Activated naive CD8-positive, alpha-beta T cell (primary cell): ENCODE measurements around the gene DCST1.
"Not testable (repeated sequence)": the region's sequence is repeated elsewhere in the genome, so short reads cannot be mapped to it uniquely, and the experiment has no call there.

Experiments
- H3K27ac Mint-ChIP-seq: one replicate; pipeline ENCODE4 v1.8.0; 2021; ENCODE audit warnings: mixed read lengths
- H3K27me3 Mint-ChIP-seq: one replicate; pipeline ENCODE4 v1.8.0; 2021; ENCODE audit warnings: mixed read lengths
- H3K36me3 Mint-ChIP-seq: one replicate; pipeline ENCODE4 v1.8.0; 2021; ENCODE audit warnings: mixed read lengths
- H3K4me1 Mint-ChIP-seq: one replicate; pipeline ENCODE4 v1.8.0; 2021; ENCODE audit warnings: low read depth, mixed read lengths
- H3K4me3 Mint-ChIP-seq: one replicate; pipeline ENCODE4 v1.8.0; 2021; ENCODE audit warnings: mild to moderate bottlenecking, mixed read lengths
- H3K9me3 Mint-ChIP-seq: one replicate; pipeline ENCODE4 v1.8.0; 2021; ENCODE audit warnings: low read depth, mixed read lengths

DCST1 gene, protein sequence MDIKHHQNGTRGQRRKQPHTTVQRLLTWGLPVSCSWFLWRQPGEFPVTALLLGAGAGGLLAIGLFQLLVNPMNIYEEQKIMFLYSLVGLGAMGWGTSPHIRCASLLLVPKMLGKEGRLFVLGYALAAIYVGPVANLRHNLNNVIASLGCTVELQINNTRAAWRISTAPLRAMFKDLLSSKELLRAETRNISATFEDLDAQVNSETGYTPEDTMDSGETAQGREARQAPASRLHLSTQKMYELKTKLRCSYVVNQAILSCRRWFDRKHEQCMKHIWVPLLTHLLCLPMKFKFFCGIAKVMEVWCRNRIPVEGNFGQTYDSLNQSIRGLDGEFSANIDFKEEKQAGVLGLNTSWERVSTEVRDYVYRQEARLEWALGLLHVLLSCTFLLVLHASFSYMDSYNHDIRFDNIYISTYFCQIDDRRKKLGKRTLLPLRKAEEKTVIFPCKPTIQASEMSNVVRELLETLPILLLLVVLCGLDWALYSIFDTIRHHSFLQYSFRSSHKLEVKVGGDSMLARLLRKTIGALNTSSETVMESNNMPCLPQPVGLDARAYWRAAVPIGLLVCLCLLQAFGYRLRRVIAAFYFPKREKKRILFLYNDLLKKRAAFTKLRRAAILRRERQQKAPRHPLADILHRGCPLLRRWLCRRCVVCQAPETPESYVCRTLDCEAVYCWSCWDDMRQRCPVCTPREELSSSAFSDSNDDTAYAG

DNA sequence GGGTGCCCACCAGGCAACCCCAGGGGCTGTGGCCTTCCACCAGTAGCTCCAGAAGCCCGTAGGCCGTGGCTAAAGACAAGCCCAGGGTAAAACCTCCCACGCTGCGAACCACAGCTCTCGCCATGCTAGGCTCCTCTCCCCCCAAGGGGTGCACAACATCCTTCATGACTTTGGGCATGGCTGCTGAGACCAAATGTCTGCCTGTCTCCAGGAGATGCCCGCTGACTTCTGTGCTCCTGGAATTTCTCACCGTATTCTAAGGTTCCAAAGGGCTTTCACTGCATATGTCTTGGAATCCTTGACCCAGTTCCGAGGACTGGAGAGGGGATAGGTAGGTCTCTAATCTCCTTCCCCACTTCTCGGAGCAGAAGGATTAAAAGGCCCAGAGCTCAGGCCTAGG is at the start of gene DCST1, which contains the start of gene DCST2:
TSS of gene DCST1 (plus strand) at position 301 of the 400 bp plus-strand sequence. CDS start 213 bp downstream, outside the sequence.
TSS of gene DCST2 (minus strand) at position 258 of the 400 bp plus-strand sequence. CDS start at position 178, 80 bp downstream.
- Mint-ChIP-seq H3K4me1 (no peaks in the 10 kb centered on the region), H3K9me3 (no peaks in the 10 kb centered on the region), H3K4me3 (no peak within 1 kb of the TSS), H3K36me3 (no peaks in the 10 kb centered on the region), H3K27me3 (no peaks in the 10 kb centered on the region), H3K27ac (no peak within 1 kb of the TSS)

DNA sequence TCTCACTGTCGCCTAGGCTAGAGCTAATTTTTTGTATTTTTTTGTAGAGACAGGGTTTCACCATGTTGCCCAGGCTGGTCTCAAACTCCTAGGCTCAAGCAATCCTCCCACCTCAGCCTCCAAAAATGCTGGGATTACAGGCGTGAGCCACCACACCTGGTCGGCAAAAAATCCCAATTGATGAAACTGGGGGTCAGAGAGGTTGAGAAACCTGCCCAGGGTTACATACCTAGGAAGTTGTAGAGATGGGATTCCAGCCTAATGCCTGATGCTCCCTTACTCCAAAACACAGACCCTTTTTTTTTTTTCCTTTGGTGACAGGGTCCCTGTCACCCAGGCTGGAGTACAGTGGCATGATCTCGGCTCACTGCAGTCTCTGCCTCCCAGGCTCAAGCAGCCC is 46.9 kb upstream of the DCST1 start:
- not testable (repeated sequence) for H3K27me3 Mint-ChIP-seq, H3K9me3 Mint-ChIP-seq, H3K4me3 Mint-ChIP-seq, H3K36me3 Mint-ChIP-seq, H3K27ac Mint-ChIP-seq
- H3K4me1 Mint-ChIP-seq = peaks cover 26% of the 10 kb centered on the region

DNA sequence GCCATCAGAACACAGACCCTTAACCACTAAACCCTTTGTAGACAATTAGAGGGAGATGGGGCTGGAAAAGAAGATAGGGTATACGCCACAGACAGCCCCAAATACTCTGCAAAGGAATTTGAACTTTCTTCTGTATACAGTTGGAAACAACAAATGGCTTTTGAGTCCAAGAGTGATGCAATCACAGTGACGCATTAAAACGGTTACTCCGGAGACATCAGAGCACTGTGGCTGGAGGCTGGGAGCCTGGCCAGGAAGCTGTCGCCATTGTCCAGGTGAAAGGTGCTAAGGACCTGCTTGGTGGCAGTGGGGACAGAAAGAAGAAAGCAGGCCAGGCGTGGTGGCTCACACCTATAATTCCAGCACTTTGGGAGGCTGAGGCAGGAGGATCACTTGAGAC is 46.3 kb upstream of the DCST1 start:
- no peak overlapping the region for H3K27ac Mint-ChIP-seq
- H3K4me1 Mint-ChIP-seq = peaks cover 26% of the 10 kb centered on the region

DNA sequence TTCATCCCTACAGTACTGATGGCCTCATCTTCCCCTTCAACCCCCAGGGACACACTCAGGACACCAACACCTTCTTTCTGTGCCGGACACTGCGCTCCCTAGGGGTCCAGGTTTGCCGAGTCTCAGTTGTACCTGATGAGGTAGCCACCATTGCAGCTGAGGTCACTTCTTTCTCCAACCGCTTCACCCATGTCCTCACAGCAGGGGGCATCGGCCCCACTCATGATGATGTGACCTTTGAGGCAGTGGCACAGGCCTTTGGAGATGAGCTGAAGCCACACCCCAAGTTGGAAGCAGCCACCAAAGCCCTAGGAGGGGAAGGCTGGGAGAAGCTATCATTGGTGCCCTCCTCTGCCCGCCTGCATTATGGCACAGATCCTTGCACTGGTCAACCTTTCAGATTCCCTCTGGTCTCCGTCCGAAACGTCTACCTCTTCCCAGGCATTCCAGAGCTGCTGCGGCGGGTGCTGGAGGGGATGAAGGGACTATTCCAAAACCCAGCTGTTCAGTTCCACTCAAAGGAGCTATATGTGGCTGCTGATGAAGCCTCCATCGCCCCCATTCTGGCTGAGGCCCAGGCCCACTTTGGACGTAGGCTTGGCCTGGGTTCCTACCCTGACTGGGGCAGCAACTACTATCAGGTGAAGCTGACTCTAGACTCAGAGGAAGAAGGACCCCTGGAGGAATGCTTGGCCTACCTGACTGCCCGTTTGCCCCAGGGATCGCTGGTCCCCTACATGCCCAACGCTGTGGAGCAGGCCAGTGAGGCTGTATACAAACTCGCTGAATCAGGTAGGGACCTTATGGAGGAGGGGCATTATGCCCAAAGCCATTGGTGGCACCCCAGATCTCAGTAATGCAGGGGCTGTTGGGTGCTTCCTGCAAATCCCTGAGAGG is 45.3 kb upstream of the DCST1 start:
- no peak overlapping the region for H3K4me3 Mint-ChIP-seq

More for the DNA sequence above, 46.3 kb upstream of the DCST1 start:
- H3K9me3 Mint-ChIP-seq = no peaks in the 10 kb centered on the region
- no peak overlapping the region for H3K4me3 Mint-ChIP-seq
- peaks cover 3% of the 10 kb centered on the region for H3K36me3 Mint-ChIP-seq
- no peaks in the 10 kb centered on the region for H3K27me3 Mint-ChIP-seq

DNA sequence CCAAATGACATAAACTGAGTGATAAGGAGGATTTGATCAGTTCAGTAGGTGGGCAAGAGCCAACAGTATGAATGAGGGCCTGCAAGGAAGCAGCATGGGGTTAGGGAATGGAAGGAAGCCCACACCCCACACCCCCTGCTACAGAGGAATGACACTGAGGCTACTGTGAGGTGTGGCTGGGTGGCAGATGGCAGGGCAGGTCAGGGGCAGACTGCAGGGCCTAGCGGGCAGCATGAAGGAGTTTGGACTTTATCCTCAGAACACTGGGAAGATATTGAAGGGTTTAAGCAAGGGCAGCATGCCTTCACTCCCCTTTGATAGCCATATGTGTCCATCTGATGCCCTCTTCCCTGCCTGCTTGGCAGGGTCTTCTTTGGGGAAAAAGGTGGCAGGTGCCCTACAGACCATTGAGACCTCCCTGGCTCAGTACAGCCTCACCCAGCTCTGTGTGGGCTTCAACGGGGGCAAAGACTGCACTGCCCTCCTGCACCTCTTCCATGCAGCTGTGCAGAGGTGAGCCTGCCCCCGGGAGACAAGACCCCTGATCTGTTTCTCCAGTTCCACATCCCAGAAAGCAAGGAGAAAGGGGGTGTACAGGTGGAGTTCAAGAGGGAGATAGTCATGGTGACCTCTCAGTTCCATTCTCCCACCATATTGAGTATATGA is 44.3 kb upstream of the DCST1 start:
- Mint-ChIP-seq H3K27me3 (no peaks in the 10 kb centered on the region), H3K9me3 (no peaks in the 10 kb centered on the region), H3K4me1 (peaks cover 20% of the 10 kb centered on the region), H3K36me3 (peaks cover 3% of the 10 kb centered on the region), H3K4me3 (no peak overlapping the region), H3K27ac (no peak overlapping the region)

More for the DNA sequence above, 45.3 kb upstream of the DCST1 start:
- Mint-ChIP-seq H3K4me1 (peaks cover 26% of the 10 kb centered on the region), H3K9me3 (no peaks in the 10 kb centered on the region), H3K27ac (no peak overlapping the region), H3K36me3 (peaks cover 3% of the 10 kb centered on the region), H3K27me3 (no peaks in the 10 kb centered on the region)

DNA sequence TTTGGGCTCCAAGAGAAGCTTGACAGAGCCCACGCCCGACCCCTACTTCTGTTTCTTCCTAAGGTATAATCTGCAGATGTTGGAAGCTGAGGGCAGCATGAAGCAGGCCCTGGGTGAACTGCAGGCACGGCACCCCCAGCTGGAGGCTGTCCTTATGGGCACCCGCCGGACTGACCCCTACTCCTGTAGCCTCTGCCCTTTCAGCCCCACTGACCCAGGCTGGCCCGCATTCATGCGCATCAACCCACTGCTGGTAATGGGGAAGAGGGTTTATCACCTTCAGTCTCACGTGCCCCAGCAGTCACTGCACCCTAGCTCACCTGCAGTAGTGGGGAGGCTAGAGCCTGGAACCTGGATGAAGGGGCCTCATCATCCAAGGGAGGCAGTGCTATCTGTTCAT is 43.3 kb upstream of the DCST1 start:
- Mint-ChIP-seq H3K27ac (no peak overlapping the region), H3K9me3 (no peaks in the 10 kb centered on the region), H3K4me1 (peaks cover 18% of the 10 kb centered on the region), H3K4me3 (no peak overlapping the region), H3K27me3 (no peaks in the 10 kb centered on the region), H3K36me3 (peaks cover 3% of the 10 kb centered on the region)

DNA sequence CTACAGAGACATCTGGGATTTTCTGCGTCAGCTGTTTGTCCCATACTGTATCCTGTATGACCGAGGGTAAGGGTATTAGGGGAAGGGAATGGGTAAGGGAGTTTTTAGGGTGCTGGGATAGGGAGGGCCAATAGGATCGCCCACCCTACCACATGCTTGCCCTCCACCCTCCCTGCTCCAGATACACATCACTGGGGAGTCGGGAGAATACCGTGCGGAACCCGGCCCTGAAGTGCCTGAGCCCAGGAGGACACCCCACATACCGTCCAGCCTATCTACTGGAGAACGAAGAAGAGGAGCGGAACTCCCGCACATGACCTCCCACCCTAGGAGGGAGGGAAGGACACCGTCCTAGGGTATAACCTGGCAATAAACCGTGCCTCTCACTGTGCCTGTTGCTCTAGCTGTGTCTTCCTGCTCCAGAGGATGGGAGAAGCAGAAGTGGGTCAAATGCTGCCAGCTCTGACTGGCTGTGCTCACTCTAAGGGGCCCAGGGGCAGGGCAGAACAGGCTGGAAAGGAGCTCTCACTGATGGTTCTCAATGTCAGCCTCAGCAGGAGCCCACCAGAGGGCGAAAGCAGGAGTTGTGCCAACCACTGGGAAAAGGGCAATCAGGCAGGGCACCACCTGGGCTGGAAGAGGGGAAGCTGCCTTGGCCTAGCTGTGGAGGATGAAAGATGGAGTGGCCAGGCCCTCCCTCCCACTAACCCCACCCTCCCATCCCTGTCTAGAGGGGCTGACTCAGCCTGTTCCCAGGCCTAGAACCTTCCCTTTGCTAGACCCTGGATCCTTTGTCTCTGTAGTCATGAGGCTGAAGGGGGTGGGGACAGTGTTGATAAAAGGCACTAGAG is 40.7 kb upstream of the DCST1 start:
- H3K36me3 Mint-ChIP-seq = peaks cover 5% of the 10 kb centered on the region
- no peaks in the 10 kb centered on the region for H3K9me3 Mint-ChIP-seq
- no peak overlapping the region for H3K27ac Mint-ChIP-seq
- H3K27me3 Mint-ChIP-seq = peaks cover 2% of the 10 kb centered on the region
- peaks cover 24% of the 10 kb centered on the region for H3K4me1 Mint-ChIP-seq
- no peak overlapping the region for H3K4me3 Mint-ChIP-seq

DNA sequence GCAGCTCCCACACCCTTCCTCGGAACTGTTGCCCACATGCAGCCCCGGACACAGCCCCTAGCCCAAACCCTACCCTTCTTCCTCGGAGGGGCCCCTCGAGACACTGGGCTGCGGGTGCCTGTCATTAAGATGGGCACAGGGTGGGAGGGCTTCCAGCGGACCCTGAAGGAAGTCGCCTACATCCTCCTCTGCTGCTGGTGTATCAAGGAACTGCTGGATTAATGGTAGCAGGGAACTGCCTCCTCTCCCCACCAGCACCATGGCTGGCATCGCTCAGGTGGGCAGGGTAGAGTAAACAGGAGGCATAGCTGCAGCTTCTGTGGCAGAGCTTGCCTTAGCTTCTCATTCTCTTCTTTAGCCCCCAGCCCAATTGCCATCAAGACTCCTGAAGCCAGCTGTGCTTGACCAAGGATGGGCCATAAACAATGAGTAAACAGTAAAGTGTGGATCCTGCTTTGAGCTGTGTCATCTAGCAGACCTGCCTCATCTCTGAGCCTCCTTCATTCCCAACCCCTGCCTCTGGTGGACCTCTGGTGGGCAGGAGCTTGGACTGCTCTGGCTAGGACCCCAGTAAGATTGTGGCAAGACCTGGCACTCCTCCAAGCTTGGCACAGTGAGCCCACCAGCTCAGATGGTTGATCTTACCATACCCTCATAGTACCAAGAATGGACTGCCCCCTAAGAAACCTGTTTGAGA is 39.9 kb upstream of the DCST1 start, which contains the start of gene LENEP:
TSS of gene LENEP (plus strand) at position 15 of the 697 bp plus-strand sequence. CDS start at position 37, 22 bp downstream.
- Mint-ChIP-seq H3K36me3 (peaks cover 5% of the 10 kb centered on the region), H3K9me3 (no peaks in the 10 kb centered on the region), H3K4me3 (no peak within 1 kb of the TSS), H3K27ac (no peak within 1 kb of the TSS), H3K4me1 (peaks cover 24% of the 10 kb centered on the region), H3K27me3 (peaks cover 2% of the 10 kb centered on the region)

DNA sequence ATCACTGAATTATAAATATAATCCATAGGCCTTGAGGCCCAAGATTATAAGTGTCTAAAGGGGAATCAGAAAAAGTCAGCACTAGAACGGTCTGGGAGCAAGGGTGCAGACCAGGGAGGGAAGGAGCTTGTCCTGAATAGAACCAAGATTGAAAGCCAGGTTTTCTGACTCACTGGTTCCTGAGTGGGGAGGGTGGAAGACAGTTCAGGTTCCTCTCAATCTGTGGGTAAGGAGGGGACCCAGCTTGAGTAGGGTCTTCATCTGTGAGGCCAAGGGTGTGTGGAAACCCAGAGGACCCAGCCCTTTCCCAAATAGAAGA is 39.4 kb upstream of the DCST1 start:
- Mint-ChIP-seq H3K27ac (no peak overlapping the region), H3K27me3 (peaks cover 2% of the 10 kb centered on the region), H3K4me1 (peaks cover 25% of the 10 kb centered on the region), H3K4me3 (no peak overlapping the region), H3K36me3 (peaks cover 5% of the 10 kb centered on the region), H3K9me3 (no peaks in the 10 kb centered on the region)

DNA sequence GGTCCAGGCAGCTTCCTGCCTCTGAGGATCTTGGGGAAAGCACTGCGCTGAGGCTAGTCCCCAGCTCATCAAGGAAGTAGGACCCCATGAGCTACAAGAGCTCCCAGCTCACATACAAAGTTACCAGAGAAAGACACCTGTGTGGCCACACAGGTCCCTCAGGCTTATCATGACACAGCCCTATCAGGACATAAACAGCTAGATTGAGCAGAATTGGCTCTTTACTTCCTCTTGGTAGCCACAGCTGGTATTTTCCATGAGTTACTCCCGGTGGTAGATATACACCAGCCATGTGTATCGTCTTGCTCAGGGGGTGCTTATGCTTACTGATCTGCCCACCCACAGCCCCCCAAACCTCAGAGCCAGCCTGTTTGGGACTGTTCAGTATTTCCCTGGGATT is 39.0 kb upstream of the DCST1 start:
- Mint-ChIP-seq H3K9me3 (no peaks in the 10 kb centered on the region), H3K27ac (no peak overlapping the region), H3K4me1 (peaks cover 22% of the 10 kb centered on the region), H3K36me3 (peaks cover 4% of the 10 kb centered on the region), H3K27me3 (peaks cover 2% of the 10 kb centered on the region), H3K4me3 (no peak overlapping the region)

DNA sequence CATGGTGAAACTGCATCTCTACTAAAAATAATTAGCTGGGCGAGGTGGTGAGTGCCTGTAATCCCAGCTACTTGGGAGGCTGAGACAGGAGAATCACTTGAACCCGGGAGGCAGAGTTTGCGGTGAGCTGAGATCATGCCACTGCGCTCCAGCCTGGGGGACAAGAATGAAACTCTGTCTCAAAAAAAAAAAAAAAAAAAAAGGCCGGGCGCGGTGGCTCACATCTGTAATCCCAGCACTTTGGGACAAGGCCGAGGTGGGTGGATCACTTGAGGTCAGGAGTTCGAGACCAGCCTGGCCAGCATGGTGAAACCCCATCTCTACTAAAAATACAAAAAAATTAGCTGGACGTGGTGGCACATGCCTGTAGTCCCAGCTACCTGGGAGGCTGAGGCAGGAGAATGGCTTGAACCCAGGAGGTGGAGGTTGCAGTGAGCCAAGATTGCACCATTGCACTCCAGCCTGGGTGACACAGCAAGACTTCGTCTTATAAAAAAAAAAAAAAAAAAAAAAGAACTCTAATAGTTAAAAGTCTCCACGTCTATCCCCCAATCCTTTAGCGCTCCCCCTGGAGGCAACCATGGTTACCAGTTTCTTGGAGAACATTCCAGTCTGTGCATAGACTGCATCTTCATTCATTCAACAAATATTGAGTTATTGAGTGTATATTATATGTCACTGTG is 38.2 kb upstream of the DCST1 start:
- not testable (repeated sequence) for H3K27ac Mint-ChIP-seq

DNA sequence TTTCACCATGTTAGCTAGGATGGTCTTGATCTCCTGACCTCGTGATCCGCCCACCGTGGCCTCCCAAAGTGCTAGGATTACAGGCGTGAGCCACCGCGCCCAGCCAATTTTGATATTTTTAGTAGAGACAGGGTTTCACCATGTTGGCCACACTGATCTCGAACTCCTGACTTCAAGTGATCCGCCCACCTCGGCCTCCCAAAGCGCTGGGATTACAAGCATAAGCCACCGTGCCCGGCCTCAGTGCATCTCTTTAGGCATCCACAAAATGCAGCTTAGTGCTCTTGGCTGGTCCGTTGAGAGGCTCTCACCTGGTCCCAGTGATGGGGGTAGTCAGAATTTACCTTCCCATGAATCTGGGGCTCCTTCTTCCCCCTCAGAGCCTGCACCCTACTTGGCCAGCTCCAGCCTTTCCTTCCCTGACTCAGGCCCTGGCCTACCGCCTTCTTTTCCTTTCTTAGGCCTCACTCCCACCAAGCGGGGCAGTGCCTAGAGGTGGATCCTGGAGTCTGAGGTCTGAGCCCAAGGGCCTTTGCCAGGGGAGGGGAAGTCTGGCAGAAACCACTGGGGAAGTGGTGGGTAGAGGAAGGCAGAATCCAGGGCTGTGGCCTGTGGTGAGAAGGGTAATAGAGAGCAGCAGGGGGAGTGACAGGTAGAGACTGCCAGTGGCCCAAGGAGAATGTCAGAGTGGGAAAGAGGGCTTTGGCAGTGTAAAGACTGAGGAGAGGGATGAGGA is 36.5 kb upstream of the DCST1 start:
- H3K27ac Mint-ChIP-seq = no peak overlapping the region
- no peak overlapping the region for H3K4me3 Mint-ChIP-seq
- H3K36me3 Mint-ChIP-seq = peaks cover 2% of the 10 kb centered on the region
- H3K4me1 Mint-ChIP-seq = peaks cover 25% of the 10 kb centered on the region
- H3K27me3 Mint-ChIP-seq = peaks cover 2% of the 10 kb centered on the region
- no peaks in the 10 kb centered on the region for H3K9me3 Mint-ChIP-seq

More for the DNA sequence above, 38.2 kb upstream of the DCST1 start:
- not testable (repeated sequence) for H3K4me3 Mint-ChIP-seq, H3K36me3 Mint-ChIP-seq, H3K27me3 Mint-ChIP-seq, H3K9me3 Mint-ChIP-seq
- H3K4me1 Mint-ChIP-seq = peaks cover 22% of the 10 kb centered on the region
